Thyroid gland (tissue), 4 donors: ENCODE measurements around the gene KCNMB4.

ENCODE experiments used
- POLR2A ChIP-seq, 2 donors: fragments of 450-650 bp; IDR thresholded peaks; one replicate each; pipeline ENCODE4 v1.6.1; 2017; ENCODE audit warnings: antibody characterized with exemption in 2 of 2, mild to moderate bottlenecking in 2 of 2, moderate library complexity in 1 of 2
- TF ChIP-seq, protein P1 (sequence below), 6 experiments: fragments of 200-600 bp in 3 of 6; fragments of 450-650 bp in 3 of 6; sonication (generic) in 3 of 6; IDR thresholded peaks; one replicate each; pipeline ENCODE4 v1.5.1; 2016 to 2019; ENCODE audit warnings: antibody characterized with exemption in 6 of 6, mild to moderate bottlenecking in 2 of 6, inconsistent platforms in 1 of 6, moderate library complexity in 1 of 6

DNA sequence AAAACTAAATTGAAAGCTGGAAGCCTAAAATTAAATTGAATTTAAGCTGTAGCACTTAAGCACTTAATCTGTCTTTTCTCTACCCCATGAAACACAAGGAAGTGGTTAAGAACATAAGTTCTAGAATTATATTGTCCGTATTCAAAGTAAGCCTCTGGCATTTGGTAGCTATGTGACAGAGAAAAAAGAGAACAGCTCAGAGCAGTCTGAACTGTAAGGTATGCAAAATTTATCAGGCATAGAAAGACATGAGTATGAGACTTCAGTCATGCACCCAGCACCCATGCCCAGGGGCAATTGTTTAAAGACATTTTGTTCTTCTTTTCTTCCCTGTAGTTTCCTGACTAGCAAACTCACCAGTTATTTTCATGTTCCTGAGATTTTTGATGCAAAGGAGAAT lies 116.7 kb downstream of the KCNMB4 start:
- TF ChIP-seq, protein P1, sequence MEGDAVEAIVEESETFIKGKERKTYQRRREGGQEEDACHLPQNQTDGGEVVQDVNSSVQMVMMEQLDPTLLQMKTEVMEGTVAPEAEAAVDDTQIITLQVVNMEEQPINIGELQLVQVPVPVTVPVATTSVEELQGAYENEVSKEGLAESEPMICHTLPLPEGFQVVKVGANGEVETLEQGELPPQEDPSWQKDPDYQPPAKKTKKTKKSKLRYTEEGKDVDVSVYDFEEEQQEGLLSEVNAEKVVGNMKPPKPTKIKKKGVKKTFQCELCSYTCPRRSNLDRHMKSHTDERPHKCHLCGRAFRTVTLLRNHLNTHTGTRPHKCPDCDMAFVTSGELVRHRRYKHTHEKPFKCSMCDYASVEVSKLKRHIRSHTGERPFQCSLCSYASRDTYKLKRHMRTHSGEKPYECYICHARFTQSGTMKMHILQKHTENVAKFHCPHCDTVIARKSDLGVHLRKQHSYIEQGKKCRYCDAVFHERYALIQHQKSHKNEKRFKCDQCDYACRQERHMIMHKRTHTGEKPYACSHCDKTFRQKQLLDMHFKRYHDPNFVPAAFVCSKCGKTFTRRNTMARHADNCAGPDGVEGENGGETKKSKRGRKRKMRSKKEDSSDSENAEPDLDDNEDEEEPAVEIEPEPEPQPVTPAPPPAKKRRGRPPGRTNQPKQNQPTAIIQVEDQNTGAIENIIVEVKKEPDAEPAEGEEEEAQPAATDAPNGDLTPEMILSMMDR (IDR thresholded peaks at IDR 0.05): no peak
- TF ChIP-seq POLR2A (IDR thresholded peaks at IDR 0.05): no peak
